RCC 7860 (cell line): ENCODE measurements around the gene PMS1.
"Not testable (repeated sequence)": the region's sequence is repeated elsewhere in the genome, so short reads cannot be mapped to it uniquely, and the experiment has no call there.

Source experiments
- DNase-seq: peaks from one replicate; pipeline ENCODE4 v3.0.0-alpha.2; 2015; ENCODE audit warnings: low spot score
- FAIRE-seq: peaks from 2 replicates; lab custom pipeline; 2012; peaks lifted over from hg19 to GRCh38; lab: Jason Lieb, UNC

PMS1 gene

DNA sequence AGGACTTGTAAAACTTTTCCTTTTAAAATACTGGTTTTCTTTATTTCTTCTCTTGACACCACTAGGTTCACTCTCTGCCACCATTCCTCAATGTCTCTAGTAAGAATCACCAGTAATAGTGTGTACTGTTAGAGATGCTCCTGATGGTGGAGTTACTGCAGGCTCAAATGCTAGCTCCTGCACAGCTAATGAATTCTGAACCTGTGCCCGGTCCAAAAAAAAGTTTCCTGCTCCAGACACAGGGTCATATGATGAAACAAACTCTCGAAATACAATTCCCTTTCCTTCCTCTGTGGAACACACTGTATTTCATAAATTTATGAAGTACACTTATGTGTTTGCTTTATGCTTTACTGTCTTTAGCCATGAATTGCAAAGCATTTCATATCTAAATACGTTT, 19.2 kb downstream of the PMS1 start:
- FAIRE-seq, result no peak

DNA sequence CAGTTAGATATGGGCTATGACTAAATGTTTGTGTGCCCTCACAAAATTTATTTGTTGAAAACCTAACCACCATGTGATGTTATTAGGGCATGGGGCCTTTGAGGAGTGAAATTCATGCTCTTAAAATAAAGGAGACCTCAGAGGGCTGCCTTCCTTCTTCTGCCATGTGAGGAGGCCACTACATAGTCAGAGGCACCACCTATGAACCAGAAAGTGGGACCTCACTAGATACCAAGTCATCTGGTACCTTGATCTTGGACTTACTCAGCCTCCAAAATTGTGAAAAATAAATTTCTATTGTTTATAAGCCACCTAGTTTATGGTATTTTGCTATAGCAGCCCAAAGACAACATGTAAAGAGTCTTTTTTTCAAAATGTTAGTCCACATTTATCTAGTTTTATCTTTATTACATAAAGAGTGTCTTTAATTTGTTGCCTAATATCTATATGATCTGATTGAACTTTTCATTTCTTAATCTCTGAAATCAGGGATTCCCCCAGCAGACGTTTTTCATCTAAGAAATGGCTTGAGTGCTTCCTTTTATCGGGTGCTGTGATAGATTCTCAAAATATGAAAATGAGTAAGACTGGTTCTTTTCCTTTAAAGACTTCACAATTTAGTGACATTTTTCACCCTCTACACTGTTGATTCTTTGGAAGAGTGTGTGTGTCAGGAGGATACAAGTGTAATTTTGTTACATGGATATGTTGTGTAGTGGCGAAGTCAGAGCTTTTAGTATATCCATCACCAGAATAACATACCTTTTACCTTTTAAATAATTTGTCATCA, 34.2 kb downstream of the PMS1 start:
- FAIRE-seq (no peak), DNase-seq (no peak)

More for the DNA sequence above, 19.2 kb downstream of the PMS1 start:
- no peak for DNase-seq

GRCh38 chr2:189819297-189819704, 35.1 kb downstream of the PMS1 start:
- no peak for FAIRE-seq
- DNase-seq, result no peak

DNA sequence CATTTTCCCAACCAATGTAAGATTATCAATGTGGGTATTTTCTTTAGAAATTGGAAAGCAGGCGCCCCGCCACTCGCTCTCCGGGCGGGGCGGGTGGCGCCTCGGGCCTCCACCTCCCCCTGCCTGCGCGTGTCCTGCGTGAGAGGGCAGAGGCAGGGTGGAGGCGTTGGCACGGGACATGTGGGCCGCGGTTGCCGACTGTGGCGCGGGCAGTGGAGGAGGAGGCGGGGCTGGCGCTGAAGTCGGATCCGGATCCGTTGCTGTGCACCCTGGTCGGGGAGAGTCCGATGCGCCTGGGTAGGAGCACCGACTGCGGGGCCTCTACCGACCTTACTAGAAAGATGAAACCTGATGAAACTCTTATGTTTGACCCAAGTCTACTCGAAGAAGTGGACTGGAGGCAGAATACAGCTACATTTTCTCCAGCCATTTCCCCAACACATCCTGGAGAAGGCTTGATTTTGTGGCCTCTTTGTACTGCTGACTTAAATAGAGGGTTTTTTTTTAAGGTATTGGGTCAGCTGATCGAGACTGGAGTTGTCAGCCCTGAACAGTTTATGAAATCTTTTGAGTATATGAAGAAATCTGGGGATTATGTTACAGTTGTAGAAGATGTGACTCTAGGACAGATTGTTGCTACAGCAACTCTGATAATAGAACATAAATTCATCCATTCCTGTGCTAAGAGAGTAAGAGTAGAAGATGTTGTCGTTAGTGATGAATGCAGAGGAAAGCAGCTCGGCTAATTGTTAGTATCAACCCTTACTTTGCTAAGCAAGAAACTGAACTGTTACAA, 37.9 kb downstream of the PMS1 start:
- DNase-seq, result no peak
- no peak for FAIRE-seq

DNA sequence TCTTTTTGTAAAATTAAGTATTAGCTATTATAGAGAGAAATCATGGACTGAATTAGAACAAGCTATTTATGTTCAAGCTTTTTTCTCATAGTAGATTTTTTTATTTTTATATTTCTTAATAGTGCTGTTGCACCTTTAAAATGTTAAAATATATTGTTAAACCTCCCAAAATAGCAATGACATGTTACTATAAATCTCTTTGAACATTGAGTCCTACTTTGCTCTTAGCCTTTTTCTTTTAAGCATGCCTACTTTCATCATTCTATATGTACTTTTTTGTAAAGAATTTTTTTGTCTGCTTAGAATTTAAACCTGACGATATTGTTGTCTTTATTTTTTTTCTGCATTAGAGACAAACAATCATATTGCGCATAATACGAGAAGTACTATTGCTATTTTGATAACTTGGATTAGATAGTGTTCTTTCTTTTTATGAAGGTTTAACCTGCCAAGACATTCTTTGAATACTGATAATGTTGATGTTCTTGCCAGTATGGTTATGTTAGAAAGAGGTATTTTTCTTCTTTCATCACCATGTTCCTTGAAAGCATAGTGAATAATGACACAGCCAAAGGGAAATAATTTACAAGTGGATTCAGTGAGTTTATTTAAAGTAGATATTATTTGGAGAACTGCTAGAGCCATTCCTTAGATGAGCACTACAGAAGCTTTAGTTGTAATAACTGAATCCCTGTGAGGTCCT, 40.6 kb downstream of the PMS1 start:
- DNase-seq (no peak), FAIRE-seq (peak; percentile 7)

DNA sequence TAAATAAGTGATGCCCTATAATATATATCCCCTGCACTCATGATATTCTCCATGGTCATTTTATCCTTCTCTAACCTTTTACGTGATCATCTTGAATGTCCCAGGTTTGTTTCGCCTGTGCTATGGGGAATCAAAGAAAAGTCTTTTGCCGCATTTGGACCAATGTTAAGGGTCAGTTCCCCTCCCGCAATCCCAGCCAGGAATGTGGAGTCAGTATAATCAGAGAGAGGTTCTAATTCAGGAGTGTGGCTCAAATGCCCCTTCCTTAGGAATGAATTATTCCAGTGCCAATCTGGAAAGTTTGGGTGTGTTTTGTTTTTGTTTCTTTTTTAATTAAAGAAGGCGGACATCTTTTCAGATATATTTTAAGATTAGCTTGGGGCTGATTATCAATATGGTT, 41.8 kb downstream of the PMS1 start:
- no peak for FAIRE-seq

DNA sequence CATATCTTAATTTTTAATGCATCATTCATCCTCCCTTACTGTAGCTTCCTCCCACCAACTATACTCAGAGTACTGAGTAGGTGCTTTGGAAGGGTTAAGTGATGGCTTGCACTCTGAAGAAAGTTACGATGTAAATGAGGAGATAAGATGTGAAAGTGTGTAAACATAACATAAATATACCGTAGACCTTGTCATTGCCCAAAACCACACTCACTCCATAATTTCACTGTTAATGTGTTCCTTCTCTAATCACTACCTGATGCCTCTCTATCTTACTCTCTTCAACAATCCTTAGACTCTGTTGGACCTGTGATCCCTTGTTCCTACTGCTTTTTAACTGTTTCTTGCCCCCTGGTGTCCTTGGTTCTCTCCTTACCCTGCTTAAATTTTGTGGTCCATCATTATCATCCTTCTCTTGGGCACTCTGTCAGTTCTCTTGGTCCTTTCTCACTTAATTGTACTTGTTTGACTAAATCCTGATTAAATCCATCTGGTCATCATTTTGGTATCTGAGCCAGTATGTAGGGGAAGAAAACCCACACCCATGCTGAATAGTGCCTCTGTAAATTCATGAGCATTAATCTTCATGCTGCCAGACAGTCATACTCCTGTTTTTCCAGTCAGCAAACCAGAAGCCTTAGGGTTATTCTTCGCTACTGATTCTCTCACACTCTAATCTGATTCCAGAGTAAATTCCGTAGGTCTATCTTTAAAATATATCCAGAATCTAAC, 45.0 kb downstream of the PMS1 start:
- DNase-seq (no peak), FAIRE-seq (no peak)

More for the DNA sequence above, 41.8 kb downstream of the PMS1 start:
- no peak for DNase-seq

- FAIRE-seq (no peak), DNase-seq (no peak)
Measured at GRCh38 chr2:189830510-189830909, 46.3 kb downstream of the PMS1 start.

- FAIRE-seq (no peak), DNase-seq (no peak)
Measured at GRCh38 chr2:189834059-189834458, 49.8 kb downstream of the PMS1 start.

DNA sequence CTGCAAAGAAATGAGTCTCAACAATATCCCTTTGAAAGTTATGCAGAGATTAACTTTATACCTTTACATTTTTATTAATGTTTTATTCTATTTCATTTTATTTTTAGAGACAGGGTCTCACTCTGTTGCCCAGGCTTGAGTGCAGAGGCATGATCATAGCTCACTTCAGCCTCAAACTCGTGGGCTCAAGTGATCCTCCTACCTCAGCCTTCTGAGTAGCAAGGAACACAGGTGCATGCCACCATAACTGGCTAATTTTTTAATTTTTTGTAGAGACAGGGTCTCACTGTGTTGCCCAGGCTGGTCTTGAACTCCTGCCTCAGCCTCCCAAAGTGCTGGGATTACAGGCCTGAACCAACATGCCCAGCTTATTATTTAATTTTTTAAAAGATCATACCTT, 50.4 kb downstream of the PMS1 start:
- not testable (repeated sequence) for DNase-seq, FAIRE-seq

DNA sequence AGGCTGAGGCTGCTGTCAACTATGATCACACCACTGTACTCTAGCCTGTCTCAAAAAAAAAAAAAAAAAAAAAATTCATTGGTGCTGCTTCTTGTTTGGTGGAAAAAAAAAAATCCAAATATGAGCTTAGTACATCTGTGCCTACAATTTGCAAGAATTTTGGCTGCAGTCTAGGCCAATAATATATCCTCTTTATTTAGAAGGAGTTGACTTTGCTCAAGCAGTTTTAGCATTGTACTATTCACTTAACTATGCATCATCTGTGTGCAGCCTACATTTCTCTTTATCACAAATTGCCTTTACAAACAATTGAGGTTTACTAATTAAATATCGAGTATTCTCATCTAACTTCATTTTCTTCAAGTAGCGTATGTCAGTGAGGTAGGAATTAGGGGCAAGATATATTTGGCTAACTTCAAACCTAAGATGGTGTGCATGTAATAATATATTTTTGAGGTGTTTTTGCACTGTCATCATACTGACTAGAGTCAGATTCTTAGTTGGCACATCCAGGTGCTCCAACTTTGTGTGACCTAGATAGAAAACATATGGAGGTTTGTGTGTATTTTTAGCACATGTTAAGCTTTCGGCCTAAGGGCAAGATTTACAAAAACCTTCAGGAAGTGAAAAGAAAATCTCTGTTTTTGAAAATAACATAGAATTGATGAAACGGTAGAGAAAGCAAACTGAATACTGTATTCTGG, 51.8 kb downstream of the PMS1 start:
- FAIRE-seq (no peak), DNase-seq (no peak)

DNA sequence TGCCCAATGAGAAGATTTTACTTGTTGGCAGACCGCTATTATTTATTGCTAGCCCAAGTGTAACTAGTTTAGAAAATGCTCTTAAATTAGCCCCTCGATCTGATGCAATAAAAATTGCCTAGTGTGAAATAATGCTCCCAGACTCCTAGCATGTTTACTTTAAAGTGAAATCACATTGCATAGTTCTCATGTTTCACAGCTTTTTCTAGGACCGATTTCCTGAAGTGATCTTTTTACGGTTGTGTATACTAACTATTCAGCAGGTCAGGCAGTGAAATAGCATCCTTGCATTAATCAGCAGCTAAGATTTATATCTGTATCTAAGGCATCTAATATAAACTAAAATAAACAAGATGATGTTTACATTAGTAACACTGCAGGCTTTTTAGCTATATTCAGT, 52.4 kb downstream of the PMS1 start:
- FAIRE-seq (no peak), DNase-seq (no peak)

DNA sequence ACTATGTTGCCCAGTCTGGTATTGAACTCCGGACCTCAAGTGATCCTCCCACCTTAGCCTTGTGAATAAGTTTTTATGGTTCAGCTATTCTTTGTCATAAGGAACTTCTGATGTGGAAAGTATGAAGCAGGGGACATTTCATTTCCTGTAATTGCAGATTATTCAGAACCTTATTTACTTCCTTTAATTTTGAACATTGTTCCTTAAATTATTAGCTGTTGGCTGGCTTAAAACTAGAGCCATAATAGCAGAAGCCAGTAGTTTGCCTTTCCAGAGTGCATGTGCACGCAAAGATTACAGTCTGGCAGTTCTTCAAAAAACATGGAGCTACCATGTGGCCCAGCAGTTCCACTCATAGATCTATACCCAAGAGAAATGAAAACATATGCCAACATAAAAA, 53.1 kb downstream of the PMS1 start:
- FAIRE-seq, result no peak

DNA sequence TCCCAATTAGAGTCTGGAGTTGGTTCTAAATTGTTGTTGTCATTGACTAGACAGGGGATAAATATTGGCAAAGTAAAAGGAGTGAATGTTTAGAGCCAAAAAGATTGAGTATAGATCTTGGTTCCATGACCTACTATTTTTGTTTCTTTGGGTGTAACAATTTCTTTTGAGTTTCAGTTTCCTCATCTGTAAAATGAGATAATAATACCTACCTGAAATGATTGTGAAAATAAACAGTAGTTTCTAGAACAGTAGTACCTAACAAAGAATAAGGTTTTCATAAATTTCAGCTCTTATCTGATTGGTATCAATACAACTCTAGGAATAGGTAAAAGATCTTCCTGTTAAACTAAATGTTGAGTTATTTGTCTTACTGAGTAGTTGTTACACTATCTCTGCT, 56.8 kb downstream of the PMS1 start:
- FAIRE-seq, result no peak
- DNase-seq, result no peak

More for the DNA sequence above, 53.1 kb downstream of the PMS1 start:
- DNase-seq, result no peak

GRCh38 chr2:189848276-189848675, 64.0 kb downstream of the PMS1 start:
- DNase-seq (no peak), FAIRE-seq (no peak)

DNA sequence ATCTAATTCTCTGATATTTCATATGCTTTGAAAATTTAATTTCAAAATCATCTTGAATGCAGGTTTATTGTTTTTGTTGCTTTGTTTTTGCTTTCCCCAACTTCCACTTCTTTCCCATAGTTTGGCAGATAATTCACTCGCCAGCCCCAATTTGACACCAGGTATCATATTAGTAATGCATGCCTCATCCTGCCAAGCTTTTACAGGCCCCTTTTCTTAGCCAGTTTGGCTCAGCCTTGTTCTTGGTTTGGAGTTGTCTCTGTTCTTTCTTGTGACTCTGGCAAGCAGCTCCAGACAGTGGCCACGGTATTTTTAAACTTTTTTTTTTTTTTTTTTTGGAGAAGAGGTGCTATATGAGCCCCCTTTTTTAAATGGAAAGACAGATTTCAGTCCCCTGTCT, 65.3 kb downstream of the PMS1 start:
- DNase-seq, result no peak
- no peak for FAIRE-seq

GRCh38 chr2:189851174-189851826, 67.0 kb downstream of the PMS1 start:
- FAIRE-seq (no peak), DNase-seq (no peak)

GRCh38 chr2:189854187-189854586, 69.9 kb downstream of the PMS1 start:
- no peak for FAIRE-seq

GRCh38 chr2:189854940-189855339, 70.7 kb downstream of the PMS1 start:
- FAIRE-seq (no peak), DNase-seq (no peak)

More at GRCh38 chr2:189854187-189854586, 69.9 kb downstream of the PMS1 start:
- DNase-seq, result no peak

DNA sequence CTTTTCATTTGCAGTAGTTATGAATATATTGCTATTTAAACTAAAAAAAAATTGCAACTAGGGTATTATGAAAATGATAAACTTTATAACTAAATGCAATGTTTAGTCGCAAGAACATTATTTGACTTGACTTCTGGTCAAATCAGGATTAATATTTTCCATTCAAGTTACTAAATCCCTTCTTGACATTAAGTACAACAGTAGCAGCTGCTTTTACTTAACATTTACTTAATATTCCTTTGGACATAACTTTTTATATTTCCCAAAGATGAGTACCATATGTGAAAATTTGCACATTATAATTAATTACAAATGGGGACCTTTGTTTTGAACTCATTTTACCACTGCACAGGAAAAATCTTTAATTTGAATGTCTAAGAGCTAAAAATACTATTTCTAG, 74.0 kb downstream of the PMS1 start:
- DNase-seq (no peak), FAIRE-seq (no peak)
